Pancreas (tissue), 10 donors: ENCODE results near the gene ZBTB37. TPM values are rescaled to one million over a fixed set of nuclear protein-coding genes. Genes with fewer than 3 reads are reported as not detected.

Experiments
- ATAC-seq, 4 donors: fragments of 200-7000 bp; cut with Tn5 transposase; one replicate each; pipeline versions ENCODE4 v1.8.0 to v1.9.1; 2020; ENCODE audit warnings: mild to moderate bottlenecking in 4 of 4, moderate library complexity in 4 of 4
- DNase-seq, 6 donors: peaks; one replicate each; pipeline ENCODE4 v3.0.0-alpha.2; 2020
- FAIRE-seq: peaks from 2 replicates; lab custom pipeline; 2012; peaks lifted over from hg19 to GRCh38; lab: Jason Lieb, UNC
- H3K27ac ChIP-seq, 4 donors: fragments of 200-600 bp; sonication (generic); 1 replicate in 3 of 4; 2 replicates in 1 of 4; pipeline versions ENCODE4 v1.5.0 to v1.8.0; 2020
- H3K27me3 ChIP-seq, 4 donors: fragments of 200-600 bp; one replicate each; pipeline ENCODE4 v1.8.0; 2021
- H3K36me3 ChIP-seq, 3 donors: fragments of 200-600 bp; sonication (generic) in 1 of 3; one replicate each; pipeline versions ENCODE4 v1.5.0 to v1.8.0; 2020 to 2021
- H3K4me1 ChIP-seq, 3 donors: fragments of 200-600 bp; one replicate each; pipeline ENCODE4 v1.8.0; 2021
- H3K4me3 ChIP-seq, 4 donors: fragments of 200-600 bp; sonication (generic) in 2 of 4; one replicate each; pipeline versions ENCODE4 v1.5.0 to v1.8.0; 2020 to 2021
- H3K9me3 ChIP-seq, 4 donors: fragments of 200-600 bp; one replicate each; pipeline ENCODE4 v1.8.0; 2021
- CTCF ChIP-seq, 4 donors: fragments of 200-600 bp; sonication (generic) in 3 of 4; IDR thresholded peaks; one replicate each; pipeline versions ENCODE4 v1.5.0 to v1.8.0; 2021; ENCODE audit warnings: antibody characterized with exemption in 4 of 4
- WGBS, 2 donors: extraction: QIAGEN DNeasy Blood & Tissue Kit; methylation state at CpG; one replicate each; pipeline ENCODE4 v1.1.7; 2013; 5-methylcytosine and 5-hydroxymethylcytosine counted together
- intact Hi-C, 3 donors: fragments of 100-400 bp; cut with DNase I; formaldehyde crosslinking; loops; one replicate each; pipeline versions ENCODE4 v1.11.1 to v1.14.2; 2022
- polyA plus RNA-seq, 2 donors: library from polyadenylated mRNA; stranded (reverse); fragments of 200-250 nt; gene quantifications; one replicate each; pipeline ENCODE4 v1.2.3, GENCODE V29; 2013
- total RNA-seq, 6 donors: library from RNA; stranded (reverse); fragmentation: NEBNext Ultra II Directional in 4 of 6; extraction: Animal tissue kit (Norgen Biotek cat#: 25700) in 4 of 6; gene quantifications; one replicate each; pipeline versions ENCODE4 v1.2.1 to v1.2.4, GENCODE V29; 2021 to 2023
- donor health status: healthy with polysubstance abuse.
- donor health status: DM: no; HTN: no; CAD: no; lungs with moderate emphysema.
- donor health status: DM: no; HTN: no; CAD: no.
- donor health status: control.
- donor health status: control.
- donor health status: Bipolar disorder and iron deficiency.
- donor health status: DM: yes; HTN: yes; CAD: no.
- donor health status: DM: no; HTN: no; CAD: no.
- donor health status: DM: no; HTN: no; CAD: no.
- donor health status: DM: yes; HTN: yes; CAD: no.

ZBTB37 gene
- total and polyA plus RNA-seq, 8 donors, result 1.2 to 7.0 (median 3.9) TPM

DNA sequence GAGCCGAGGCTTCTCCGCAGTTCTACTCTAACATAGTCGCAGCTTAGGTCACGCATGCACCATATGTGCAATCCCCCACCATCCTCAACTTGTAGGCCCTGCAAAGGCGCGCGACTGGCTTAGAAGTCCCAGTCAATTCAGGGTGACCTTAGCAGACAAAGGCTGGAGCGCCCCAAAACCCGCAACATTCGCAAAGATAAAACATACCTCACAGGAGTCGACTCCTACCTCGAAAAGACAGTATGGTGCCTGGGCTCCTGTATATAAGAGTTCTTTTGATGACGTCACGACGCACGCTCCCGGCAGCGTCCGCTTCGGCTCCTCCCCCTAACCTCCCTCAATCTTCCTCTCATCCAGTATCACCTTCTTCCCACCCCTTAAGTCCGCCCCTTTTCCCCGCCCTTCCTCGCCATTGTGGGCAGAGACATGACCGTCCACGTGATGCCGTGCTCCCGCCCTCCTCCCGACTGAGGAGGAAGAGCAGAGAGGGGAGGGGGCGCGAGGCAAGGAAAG lies 371 bp upstream of the ZBTB37 start, which contains the start of gene GAS5:
TSS of gene GAS5 (minus strand) at position 237 of the 513 bp plus-strand sequence.
- DNase-seq (peak; percentile 93 to 100 (median 99)), ATAC-seq (peak; percentile 83 to 92 (median 86)), FAIRE-seq (peak; percentile 87)
- H3K36me3 ChIP-seq, result peaks cover 0 to 33% (median 26%) of the 10 kb centered on the region in 3 donors
- 0% methylated on average over 27 to 30 of the region's 30 CpGs for WGBS, 2 donors
- H3K4me3 ChIP-seq, result peak within 1 kb of the TSS; percentile 59 to 78 (median 72)
- no peaks in the 10 kb centered on the region for H3K27me3 ChIP-seq
- intact Hi-C loops, result no loop called here
- no peaks in the 10 kb centered on the region for H3K9me3 ChIP-seq
- peak within 1 kb of the TSS; percentile 90 to 99 (median 96) for H3K27ac ChIP-seq
- TF ChIP-seq CTCF (IDR thresholded peaks at IDR 0.05), result no peak
- H3K4me1 ChIP-seq, result peaks cover 10 to 30% (median 27%) of the 10 kb centered on the region in 3 donors

DNA sequence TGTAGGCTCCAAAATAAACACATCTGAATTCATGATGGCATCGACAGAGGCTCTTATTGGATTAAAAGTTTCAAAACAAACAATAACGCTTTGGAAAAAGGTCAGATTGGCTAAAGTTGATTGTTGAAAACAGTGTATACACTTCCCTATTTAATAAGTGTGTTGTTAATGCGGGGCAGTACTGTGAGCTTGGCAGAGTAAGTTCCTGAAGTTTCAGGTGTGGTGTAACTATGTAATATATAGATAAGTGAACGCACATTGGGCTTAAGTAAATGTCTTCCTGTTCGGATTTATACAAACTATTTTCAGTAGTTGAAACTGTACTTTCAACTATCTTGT lies 810 bp downstream of the ZBTB37 start:
- Histone ChIP-seq H3K4me1 (peaks cover 10 to 30% (median 27%) of the 10 kb centered on the region in 3 donors), H3K9me3 (no peaks in the 10 kb centered on the region), H3K27ac (peak overlapping the region; percentile 90 to 99 (median 96)), H3K27me3 (no peaks in the 10 kb centered on the region), H3K36me3 (peaks cover 0 to 21% (median 15%) of the 10 kb centered on the region in 3 donors), H3K4me3 (peak overlapping the region; percentile 59 to 78 (median 72))
- peak in 2 of 4 donors; percentile 0 to 4 for ATAC-seq
- intact Hi-C loops, result no loop called here
- no peak for FAIRE-seq
- WGBS, 2 donors, result 1 to 2% methylated on average over 5 of the region's 5 CpGs
- no peak for DNase-seq
- no peak for TF ChIP-seq CTCF (IDR thresholded peaks at IDR 0.05)

GRCh38 chr1:173870252-173871075 lies 2.3 kb downstream of the ZBTB37 start:
- H3K4me1 ChIP-seq, result peaks cover 5 to 20% (median 18%) of the 10 kb centered on the region in 3 donors
- no peaks in the 10 kb centered on the region for H3K9me3 ChIP-seq
- peak overlapping the region; percentile 15 to 99 (median 96) for H3K27ac ChIP-seq
- FAIRE-seq, result no peak
- no peak for ATAC-seq
- H3K36me3 ChIP-seq, result peaks cover 0 to 7% (median 6%) of the 10 kb centered on the region in 3 donors
- intact Hi-C loops, result no loop called here
- 68% methylated on average over 15 of the region's 15 CpGs for WGBS, 2 donors
- DNase-seq, result peak in 4 of 6 donors; percentile 22 to 45 (median 34)
- H3K4me3 ChIP-seq, result peak overlapping the region in 1 of 4 donors; percentile 1
- H3K27me3 ChIP-seq, result no peaks in the 10 kb centered on the region
- TF ChIP-seq CTCF (IDR thresholded peaks at IDR 0.05), result no peak

DNA sequence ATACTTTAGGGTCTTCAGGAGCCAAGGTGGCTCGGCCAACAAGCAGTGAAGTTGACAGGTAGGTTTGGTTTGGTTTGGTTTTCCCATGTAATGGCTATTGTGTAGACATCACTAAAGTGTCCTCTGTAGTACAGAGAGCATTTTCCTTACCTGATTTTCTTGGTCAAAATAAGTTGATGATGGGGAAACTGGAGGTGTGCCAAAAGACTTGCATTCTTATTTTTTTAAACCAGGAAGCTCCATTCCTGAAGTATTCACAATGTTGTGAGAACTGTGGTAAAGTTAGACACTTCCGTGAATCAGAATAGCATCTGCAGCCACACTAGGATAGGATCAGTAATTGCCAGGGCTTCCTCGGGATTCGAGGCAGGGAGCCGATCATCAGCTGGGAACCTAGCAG lies 2.9 kb downstream of the ZBTB37 start:
- ATAC-seq (no peak), DNase-seq (no peak), FAIRE-seq (no peak)
- Histone ChIP-seq H3K27me3 (no peaks in the 10 kb centered on the region), H3K27ac (no peak overlapping the region), H3K9me3 (no peaks in the 10 kb centered on the region), H3K4me1 (peaks cover 0 to 15% (median 14%) of the 10 kb centered on the region in 3 donors), H3K4me3 (no peak overlapping the region), H3K36me3 (peaks cover 0 to 5% (median 0%) of the 10 kb centered on the region in 3 donors)
- 88 to 94% methylated on average over 5 of the region's 5 CpGs for WGBS, 2 donors
- TF ChIP-seq CTCF (IDR thresholded peaks at IDR 0.05), result no peak
- intact Hi-C loops, result no loop called here
